ENCODE measurements around the gene PDGFB. TPM values are rescaled to one million over a fixed set of nuclear protein-coding genes. Genes with fewer than 3 reads are reported as not detected.

Gene PDGFB
- total RNA-seq, result 41.1 and 79.6 TPM in 2 replicates

DNA sequence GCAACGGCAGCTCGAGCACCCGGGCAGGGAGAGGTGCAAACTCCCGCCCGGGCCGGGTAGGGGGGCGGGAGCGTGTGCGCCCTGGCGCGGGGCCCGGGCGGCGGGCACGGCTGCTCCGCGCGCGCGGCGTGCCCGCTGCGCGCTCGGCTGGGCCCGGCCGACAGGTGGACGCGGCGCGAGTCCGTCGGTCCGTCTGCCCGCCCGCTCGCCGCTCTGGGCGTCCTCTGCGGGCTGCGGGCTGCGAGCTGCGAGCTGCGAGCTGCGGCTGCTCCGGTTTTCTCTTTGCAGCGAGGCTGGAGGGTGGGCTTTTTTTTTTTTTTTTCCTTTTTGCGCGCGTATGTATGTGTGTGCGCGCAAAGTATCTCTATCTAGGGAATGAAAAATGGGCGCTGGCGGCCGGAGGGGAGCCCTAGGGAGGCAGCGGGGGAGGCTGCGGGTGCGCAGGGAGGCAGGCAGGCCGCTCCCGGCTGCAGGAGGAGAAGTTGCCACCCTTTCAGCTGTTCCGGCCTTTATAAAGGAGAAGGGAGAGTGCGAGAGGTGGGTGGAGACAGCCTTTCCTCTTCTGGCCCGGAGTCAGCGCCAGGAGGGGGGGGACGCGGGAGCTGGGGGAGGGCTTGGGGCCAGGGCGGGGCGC is at the start of gene PDGFB:
Gene PDGFB, minus strand, starts transcription at position 487 of the 634 bp plus-strand sequence. CDS start 1,019 bp downstream, outside the sequence.
- TF ChIP-seq, protein P1, sequence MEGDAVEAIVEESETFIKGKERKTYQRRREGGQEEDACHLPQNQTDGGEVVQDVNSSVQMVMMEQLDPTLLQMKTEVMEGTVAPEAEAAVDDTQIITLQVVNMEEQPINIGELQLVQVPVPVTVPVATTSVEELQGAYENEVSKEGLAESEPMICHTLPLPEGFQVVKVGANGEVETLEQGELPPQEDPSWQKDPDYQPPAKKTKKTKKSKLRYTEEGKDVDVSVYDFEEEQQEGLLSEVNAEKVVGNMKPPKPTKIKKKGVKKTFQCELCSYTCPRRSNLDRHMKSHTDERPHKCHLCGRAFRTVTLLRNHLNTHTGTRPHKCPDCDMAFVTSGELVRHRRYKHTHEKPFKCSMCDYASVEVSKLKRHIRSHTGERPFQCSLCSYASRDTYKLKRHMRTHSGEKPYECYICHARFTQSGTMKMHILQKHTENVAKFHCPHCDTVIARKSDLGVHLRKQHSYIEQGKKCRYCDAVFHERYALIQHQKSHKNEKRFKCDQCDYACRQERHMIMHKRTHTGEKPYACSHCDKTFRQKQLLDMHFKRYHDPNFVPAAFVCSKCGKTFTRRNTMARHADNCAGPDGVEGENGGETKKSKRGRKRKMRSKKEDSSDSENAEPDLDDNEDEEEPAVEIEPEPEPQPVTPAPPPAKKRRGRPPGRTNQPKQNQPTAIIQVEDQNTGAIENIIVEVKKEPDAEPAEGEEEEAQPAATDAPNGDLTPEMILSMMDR (conservative IDR thresholded peaks at IDR 0.05; ENCODE audit: low read depth, low read length), result no peak
- H3K4me3 ChIP-seq (ENCODE audit: low read depth, low read length), result peak within 1 kb of the TSS; percentile 80

DNA sequence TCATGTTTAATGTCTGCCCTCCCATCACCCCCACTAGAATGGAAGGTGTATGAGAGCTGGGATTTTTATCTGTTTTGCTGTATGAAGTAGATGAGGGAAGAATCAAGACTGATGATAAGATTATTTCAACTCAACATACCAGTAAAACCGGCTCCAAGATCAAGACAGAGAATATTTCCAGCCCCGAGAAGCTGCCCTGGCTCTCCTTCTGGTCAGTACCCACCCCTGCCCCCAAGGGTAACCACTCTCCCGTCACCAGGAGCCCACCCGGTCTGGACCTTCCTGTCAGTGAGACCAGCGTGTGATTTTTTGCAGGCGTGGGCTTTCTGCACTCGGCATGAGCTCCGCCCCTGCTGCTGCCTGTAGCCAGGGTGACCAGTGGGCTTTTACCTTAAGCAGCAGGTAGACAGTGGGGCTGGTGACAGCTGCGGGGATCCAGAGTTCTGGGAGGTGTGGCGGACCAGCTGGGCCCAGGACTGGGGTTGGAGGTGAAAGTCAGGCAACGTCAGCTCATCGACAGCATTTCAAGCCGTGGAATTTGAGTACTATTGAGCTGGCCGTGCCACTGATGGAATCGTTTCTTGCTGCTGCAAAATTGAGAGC is 49.1 kb upstream of the PDGFB start:
- no peak for DNase-seq (ENCODE audit: low read depth)
- H3K4me3 ChIP-seq (ENCODE audit: low read depth, low read length), result no peak overlapping the region
- TF ChIP-seq, protein P1 (conservative IDR thresholded peaks at IDR 0.05; ENCODE audit: low read depth, low read length), result no peak

More for the DNA sequence above, at the start of gene PDGFB:
- DNase-seq (ENCODE audit: low read depth), result no peak

DNA sequence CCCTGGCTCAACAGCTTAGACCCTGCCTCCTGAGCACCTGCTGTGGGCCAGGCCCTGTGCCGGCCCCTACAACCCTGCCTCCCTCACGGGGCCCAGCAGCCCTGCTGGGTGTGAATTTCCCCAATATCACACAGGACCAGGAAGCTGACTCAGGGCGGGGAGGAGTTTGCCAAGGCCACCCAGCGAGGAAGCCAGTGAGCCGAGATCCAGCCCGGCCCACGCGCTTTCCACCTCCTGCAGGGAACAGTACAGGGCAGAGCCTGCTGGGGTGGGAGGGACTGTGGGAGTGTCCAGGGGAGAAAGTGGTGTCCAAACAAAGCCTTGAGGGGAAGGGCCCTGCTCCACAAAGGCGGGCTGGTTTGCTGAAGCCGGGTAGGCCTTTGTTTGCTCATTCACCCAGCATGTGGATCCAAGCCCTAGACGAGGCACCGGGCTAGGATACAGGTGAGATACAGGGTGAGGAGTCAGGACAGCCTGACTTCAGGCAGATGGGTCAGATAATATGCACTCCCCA is 47.8 kb upstream of the PDGFB start:
- TF ChIP-seq, protein P1 (conservative IDR thresholded peaks at IDR 0.05; ENCODE audit: low read depth, low read length), result no peak
- H3K4me3 ChIP-seq (ENCODE audit: low read depth, low read length), result no peak overlapping the region
- DNase-seq (ENCODE audit: low read depth), result peak; percentile 77

DNA sequence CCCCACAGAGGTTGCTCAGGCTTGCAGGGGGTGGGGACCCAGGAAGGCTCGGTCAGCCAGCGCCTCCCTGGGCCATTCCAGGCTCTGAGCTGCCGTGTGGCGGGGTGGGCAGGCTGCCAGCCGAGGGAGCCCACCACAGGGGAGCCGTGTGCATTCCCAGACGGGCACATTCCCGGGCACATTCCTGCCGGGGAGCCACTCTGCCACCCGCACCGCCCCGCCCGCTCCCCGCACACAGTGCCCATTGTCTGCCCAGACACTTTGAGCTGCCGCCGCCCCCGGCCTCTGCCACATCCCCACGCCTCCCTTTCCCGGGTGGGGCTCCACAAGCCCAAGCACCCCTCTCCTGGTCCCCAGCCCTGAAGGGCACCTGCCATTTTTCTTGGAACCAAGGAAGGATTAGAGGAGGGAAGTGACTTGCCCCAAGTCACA is 47.3 kb upstream of the PDGFB start:
- H3K4me3 ChIP-seq (ENCODE audit: low read depth, low read length), result no peak overlapping the region
- no peak for DNase-seq (ENCODE audit: low read depth)
- TF ChIP-seq, protein P1 (conservative IDR thresholded peaks at IDR 0.05; ENCODE audit: low read depth, low read length), result no peak

DNA sequence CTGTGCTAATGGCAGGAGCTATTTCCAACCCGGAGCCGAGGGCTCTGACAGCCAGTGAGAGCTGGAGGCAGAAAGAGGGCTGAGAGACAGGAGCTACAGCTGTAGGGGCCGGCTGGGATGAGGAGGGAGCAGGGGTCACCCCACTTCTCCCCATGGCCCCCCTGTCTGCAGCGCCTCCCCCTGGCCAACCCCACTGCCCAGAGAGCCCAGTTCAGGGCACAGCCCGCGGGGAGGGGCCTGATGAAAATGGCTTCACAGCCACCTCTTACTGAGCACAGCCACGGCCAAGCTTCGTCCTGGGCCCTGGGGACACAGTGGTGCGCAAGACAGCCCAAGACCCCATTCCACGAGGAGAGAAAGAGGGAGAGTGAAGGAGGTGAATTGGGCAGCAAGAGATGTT is 46.7 kb upstream of the PDGFB start:
- H3K4me3 ChIP-seq (ENCODE audit: low read depth, low read length), result no peak overlapping the region
- DNase-seq (ENCODE audit: low read depth), result no peak
- TF ChIP-seq, protein P1 (conservative IDR thresholded peaks at IDR 0.05; ENCODE audit: low read depth, low read length), result peak; percentile 39

DNA sequence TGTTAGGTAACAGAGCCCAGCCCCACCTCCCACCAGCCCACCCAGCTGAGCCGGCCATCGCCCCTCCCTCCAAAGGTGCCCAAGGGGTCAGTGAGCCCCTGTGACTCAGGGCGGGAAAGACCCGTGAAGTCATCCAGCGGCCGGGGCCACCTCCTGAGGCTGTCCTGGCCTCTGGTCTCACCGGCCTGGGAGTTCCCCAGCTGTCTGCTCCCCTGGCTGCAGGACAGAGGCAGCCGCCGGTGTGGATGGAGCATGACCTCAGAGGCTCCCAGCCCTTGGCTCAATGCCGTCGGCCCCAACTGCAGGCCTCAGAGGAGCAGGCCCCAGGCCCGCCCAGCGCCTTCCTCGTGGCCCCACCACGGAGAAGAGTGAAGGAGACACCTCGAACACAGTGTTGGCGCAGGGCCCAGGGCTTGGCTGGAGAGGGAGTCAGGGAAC is 46.0 kb upstream of the PDGFB start:
- no peak for DNase-seq (ENCODE audit: low read depth)
- TF ChIP-seq, protein P1 (conservative IDR thresholded peaks at IDR 0.05; ENCODE audit: low read depth, low read length), result no peak
- no peak overlapping the region for H3K4me3 ChIP-seq (ENCODE audit: low read depth, low read length)
